LHCN-M2 (cell line): Measurements from ENCODE around the gene RAB6A. TPM values are rescaled to one million over a fixed set of nuclear protein-coding genes. Genes with fewer than 3 reads are reported as not detected.
A peak's percentile ranks its signal among the peaks of the same experiment; 100 is the strongest.
"Not testable (repeated sequence)": the region's sequence is repeated elsewhere in the genome, so short reads cannot be mapped to it uniquely, and the experiment has no call there.

Source experiments
- DNase-seq: peaks from one replicate; pipeline ENCODE4 v3.0.0-alpha.2; 2012; ENCODE audit warnings: low read depth
- total RNA-seq: library from RNA; depleted of rRNA; stranded (reverse); fragments of >200 nt; gene quantifications from 2 replicates; pipeline ENCODE4 v1.2.3, GENCODE V29; 2014

The RAB6A gene
- total RNA-seq, 1 experiment from 2014 or later, result 120 TPM

GRCh38 chr11:73762732-73763131, 1.9 kb upstream of the RAB6A start:
- no peak for DNase-seq

GRCh38 chr11:73761403-73761945, 600 bp upstream of the RAB6A start:
- DNase-seq, result no peak

DNA sequence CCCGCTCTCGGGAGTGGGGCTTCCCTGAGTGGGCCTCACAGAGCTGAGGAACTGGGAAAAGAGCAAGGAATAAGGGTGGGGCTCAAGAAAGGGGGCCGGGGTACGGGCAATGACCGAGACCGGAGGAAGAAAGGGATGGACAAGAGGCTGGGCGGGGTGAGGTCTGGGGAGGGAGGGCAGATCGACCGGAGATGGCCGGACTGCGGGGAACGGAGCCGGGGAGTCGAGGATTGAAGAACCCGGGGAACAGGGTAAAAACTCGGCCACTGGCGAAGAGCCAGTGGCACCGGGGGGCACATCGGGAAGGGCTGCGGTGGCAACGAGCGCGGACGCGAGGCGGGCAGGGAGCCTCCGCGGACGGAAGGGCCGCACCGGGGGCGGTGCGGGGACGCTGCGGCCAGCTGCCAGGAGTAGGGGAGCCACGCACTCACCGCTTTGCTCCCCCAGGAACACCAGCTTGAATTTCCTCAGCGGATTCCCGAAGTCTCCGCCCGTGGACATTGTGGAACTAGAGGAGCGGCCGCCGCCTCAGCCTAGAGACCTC, 667 bp downstream of the RAB6A start:
- DNase-seq, result peak; percentile 28

DNA sequence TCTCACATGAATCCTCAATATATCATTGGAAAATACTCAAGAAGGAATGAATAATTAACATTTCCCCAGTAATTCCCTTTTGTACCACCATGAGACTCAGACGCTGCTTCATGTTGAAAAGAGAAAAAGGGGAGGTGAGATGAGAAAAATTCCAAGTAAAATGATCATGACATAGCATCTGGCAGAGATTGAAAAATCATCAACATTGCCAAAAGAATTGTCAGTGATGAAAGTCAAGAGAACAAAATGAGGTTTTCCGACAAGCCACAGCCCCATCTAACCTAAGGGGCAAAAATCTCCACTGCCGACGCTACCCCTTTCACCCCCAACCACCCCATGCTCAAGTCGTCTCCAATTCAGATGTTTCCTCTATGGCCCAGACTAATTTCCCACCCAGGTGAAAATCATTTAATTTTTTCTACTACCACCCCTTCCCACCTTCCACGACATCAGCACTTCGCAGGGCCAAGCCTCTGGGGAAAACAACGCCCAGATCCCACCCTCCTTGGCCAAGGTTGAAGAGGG, 1.2 kb downstream of the RAB6A start:
- DNase-seq, result peak; percentile 49

DNA sequence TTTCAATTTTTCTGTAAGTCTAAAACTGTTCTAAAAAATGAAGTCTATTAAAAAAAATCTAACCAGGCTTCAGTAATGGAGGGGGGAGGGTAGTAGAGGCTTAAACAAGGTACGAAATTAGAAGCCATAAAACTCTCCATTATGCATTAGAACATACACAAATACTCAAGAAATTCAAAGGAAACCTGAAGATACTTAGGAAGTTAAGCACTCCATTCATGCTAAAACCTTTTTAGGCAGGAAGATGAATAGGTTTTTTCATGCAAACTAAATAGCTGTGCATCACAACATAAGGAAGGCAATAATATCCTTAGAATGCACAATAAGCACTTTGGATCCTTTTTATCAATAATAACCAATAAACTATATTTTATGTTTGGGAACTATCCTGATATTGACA, 2.4 kb downstream of the RAB6A start:
- no peak for DNase-seq

GRCh38 chr11:73757598-73757997, 3.3 kb downstream of the RAB6A start:
- no peak for DNase-seq

DNA sequence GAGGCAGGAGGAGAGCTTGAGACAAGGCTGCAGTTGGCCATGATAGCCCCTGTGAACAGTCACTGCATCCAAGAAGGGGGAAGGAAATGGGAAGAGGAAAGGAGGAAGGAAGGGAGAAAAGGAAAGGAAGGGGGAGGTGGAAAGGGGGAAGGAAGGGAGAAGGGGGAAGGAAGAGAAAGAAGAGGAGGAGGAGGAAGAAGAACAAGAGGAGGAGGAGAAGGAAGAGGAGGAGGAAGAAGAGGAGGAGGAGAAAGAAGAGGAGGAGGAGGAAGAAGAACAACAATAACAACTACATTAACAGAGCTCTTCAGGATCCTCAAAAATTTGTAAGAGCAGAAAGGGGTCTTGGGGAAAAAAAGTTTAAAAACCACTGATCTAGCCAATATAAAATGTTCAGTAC, 5.2 kb downstream of the RAB6A start:
- DNase-seq, result no peak

- DNase-seq, result no peak
These were observed 6.9 kb downstream of the RAB6A start for GRCh38 chr11:73753938-73754337.

- DNase-seq, result no peak
These were observed 8.0 kb downstream of the RAB6A start for GRCh38 chr11:73752903-73753302.

DNA sequence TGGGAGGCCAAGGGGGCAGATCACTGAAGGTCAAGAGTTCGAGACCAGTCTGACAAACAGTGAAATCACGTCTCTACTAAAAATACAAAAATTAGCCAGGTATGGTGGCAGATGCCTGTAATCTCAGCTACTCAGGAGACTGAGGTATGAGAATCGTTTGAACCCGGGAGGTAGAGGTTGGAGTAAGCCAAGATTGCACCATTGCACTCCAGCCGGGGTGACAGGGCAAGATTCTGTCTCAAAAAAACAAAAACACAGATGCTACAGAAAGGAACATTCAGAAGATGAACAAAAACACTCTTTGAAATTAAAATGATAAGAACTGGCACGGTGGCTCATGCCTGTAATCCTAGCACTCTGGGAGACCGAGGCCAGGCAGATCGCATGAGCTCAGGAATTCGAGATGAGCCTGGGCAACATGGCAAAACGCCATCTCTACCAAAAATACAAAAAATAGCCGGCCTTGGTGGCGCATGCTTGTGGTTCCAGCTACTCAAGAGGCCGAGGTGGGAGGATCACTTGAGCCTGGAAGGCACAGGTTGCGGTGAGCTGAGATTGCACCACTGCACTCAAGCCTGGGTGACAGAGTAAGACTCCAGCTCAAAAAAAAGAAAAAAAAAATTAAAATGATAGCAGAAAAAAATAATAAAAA, 8.5 kb downstream of the RAB6A start:
- peak; percentile 7 for DNase-seq

DNA sequence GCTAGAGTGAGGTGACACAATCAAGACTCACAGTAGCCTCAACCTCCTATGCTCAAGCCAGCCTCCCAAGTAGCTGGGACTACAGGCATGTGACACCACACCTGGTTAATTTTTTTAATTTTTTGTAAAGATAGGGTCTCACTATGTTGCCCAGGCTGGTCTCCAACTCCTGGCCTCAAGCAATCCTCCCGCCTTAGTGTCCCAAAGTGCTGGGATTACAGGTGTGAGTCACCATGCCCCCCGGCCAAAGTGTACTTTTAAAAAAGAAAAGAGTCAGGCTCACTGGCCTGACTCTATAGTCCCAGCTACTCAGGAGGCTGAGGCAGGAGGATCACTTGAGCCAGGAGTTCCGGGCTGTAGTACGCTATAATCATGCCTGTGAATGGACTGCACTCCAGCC, 10.0 kb downstream of the RAB6A start:
- not testable (repeated sequence) for DNase-seq

DNA sequence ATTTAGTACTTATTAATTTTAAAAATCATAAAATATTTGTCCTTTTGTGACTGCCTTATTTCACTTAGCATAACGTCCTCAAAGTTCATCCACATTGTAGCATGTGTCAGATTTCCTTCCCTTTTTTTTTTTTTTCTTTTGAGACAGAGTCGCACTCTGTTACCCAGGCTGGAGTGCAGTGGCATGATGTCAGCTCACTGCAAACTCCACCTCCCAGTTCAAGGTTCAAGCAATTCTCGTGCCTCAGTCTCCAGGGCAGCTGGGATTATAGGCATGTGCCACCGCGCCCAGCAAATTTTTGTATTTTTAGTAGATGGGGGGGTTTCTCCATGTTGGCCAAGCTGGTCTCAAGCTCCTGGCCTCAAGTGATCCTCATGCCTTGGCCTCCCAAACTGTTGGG, 10.6 kb downstream of the RAB6A start:
- DNase-seq, result no peak

DNA sequence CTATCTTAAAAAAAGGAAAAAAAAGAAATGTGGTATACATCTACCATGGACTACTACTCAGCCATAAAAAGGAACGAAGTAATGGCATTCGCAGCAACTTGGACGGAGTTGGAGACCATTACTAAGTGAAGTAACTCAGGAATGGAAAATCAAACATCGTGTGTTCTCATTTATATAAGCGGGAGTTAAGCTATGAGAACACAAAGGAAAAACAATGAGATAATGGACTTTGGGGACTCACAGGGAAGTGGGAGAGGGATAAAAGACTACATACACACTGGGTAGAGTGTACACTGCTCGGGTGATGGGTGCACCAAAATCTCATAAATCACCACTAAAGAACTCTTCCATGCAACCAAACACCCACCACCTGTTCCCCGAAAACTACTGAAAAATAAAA, 11.8 kb downstream of the RAB6A start:
- DNase-seq, result peak; percentile 9

DNA sequence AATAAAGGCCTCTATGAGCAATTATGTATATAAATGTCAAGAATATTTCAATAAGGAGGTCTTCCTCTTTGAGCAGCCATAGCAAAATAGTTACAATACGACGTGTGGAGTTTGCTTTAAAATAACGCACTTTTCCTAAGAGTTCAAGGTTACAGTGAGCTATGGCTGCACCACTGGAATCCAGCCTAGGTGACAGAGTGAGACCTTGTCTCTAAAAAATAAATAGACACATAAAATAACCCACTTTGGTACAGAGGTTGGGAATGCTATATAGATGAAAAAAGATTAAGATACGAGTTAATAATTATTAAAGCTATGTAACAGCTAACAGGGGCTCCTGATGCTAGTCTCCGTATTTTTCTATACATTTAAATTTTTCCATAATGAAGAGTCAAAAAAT, 12.6 kb downstream of the RAB6A start:
- no peak for DNase-seq

DNA sequence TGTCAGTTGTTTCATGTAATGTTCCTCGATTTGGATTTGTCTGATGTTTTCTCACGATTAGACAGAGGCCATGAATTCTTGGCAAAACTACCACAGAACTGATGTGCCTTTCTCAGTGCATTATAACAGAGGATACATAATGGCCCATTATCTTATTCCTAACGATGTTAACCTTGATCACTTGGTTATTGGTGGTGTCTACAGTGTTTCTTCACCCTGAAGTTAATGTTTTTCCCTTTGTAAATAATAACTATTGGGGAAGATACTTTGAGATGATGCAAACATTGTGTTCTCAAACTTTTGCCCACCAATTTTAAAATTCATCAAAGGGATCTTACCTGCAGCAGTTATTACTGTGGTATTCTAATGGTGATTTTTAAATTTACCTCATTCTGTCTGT, 13.1 kb downstream of the RAB6A start:
- DNase-seq, result no peak

GRCh38 chr11:73746701-73747100, 14.2 kb downstream of the RAB6A start:
- DNase-seq, result no peak

- no peak for DNase-seq
These were observed 17.8 kb downstream of the RAB6A start for GRCh38 chr11:73743045-73743444.

DNA sequence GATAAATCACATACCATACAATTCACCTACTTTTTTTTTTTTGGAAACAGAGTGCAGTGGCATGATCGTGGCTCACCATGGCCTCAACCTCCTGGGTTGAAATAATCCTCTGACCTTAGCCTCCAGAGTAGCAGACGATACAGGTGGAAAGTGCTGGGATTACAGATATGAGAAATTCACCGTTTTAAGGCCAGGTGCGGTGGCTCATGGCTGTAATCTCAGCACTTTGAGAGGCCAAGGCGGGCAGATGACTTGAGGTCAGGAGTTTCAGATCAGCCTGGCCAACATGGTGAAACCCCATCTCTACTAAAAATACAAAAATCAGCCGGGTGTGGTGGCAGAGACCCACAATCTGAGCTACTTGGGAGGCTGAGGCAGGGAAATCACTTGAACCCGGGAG, 24.9 kb downstream of the RAB6A start:
- not testable (repeated sequence) for DNase-seq

DNA sequence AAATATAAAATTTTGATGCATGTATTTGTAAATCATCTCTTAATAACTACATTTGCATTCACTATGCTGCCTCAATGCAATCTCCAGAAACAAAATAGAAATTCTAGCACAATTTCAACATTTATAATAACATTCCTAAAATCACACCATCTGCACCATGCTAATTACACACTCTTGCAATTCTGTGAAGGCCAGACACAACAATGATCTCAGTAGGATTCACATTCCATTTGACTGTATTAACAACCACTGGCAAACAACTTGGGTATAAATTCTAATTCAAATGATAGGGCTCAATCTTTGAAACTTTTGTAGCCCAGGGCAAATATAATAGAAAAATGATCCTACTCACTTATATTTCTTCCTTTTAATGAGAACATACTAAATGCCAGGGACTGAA, 25.9 kb downstream of the RAB6A start:
- no peak for DNase-seq

GRCh38 chr11:73734011-73734410, 26.9 kb downstream of the RAB6A start:
- not testable (repeated sequence) for DNase-seq

DNA sequence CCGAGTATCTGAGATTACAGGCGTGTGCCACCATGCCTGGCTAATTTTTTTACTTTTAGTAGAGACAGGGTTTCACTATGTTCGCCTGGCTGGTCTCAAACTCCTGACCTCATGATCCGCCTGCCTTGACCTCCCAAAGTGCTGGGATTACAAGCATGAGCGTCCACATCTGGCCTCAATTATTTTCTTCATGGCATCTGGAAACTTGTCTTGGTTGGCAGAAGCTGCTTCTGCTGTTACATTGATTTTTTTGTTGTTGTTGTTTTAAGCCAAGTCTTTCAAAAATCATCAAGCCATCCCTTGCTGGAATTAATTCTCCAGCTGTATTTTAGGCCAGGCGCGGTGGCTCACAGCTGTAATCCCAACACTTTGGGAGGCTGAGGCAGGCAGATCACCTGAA, 27.9 kb downstream of the RAB6A start:
- DNase-seq, result not testable (repeated sequence)

DNA sequence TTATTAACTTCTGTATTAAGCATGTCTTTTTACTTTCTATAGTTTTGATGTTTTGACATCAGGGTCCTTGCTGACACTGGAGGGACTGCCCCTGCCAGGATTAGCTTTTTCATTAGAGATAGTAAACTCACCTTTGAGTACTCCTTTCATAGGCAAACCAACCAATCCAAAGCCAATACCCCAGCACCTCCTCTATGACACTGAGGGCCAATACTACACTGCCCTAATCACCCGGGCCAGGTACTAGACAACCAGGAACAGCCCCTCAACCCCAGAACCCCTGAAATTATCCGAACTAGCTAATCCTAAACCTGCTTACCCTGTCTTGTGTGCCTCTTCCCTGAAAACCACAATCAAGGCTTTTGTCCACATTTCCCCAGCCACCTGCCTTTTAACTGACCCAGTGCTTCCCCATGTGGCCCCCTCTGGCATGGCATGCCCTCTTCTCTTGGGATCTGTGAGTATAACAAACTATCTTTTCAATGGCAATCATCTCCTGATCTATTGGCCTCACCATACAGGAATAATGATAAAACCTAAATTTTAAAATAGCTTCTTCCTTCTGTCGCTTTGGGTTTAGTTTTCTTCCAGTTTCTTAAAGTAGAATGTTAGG, 31.2 kb downstream of the RAB6A start:
- peak; percentile 6 for DNase-seq

GRCh38 chr11:73728000-73728399, 32.9 kb downstream of the RAB6A start:
- no peak for DNase-seq
